Upper lobe of left lung (tissue), 4 donors: ENCODE results near the gene ZNF524.

ENCODE experiments used
- CTCF ChIP-seq, 6 experiments: fragments of 450-650 bp in 4 of 6; fragments of 200-600 bp in 2 of 6; sonication (generic) in 2 of 6; IDR thresholded peaks; one replicate each; pipeline ENCODE4 v1.5.1; 2016 to 2019; ENCODE audit warnings: antibody characterized with exemption in 6 of 6
- POLR2A ChIP-seq, 4 donors: fragments of 450-650 bp; IDR thresholded peaks; one replicate each; pipeline ENCODE4 v1.5.1; 2016 to 2017; ENCODE audit warnings: antibody characterized with exemption in 4 of 4, mild to moderate bottlenecking in 2 of 4
- POLR2AphosphoS5 ChIP-seq, 2 donors: sonication (generic); formaldehyde crosslinking; IDR thresholded peaks; one replicate each; pipeline ENCODE4 v1.5.1; 2017; ENCODE audit warnings: antibody characterized with exemption in 2 of 2

DNA sequence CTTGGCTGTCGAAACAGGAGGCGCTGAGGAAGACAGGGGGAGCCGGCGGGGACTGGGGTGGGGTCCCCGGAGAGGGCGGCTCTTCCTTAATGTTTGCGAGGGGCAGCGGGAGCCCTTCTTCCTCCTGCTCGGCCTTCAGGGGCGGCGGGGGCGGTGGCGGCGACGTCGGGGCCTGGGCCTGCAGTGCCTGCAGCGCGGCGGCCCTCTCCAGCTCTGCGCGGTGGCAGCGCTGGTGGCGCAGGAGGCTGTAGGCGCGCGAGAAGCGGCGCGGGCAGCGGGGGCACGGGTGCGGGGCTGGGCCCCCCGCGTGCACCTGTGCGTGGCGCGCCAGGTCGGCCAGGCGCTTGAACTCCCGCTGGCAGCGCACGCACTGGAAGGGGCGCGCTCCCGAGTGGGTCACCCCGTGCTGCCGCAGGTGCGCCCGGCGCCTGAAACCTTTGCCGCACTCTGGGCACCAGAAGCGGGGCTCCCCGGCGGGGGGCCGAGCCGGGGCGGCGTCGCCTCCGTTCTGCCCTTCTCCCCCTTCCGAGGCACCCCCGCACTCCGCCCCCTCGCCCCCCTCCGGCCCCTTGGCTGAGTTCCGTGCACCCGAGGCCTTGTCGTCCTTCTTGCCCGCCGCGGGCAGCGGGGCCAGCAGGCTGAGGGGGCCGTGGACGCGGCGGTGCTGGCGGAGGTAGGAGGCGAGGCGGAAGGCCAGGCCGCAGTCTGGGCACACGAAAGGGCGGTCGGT lies 21.9 kb upstream of the ZNF524 start:
- TF ChIP-seq CTCF (IDR thresholded peaks at IDR 0.05) (no peak), POLR2A (IDR thresholded peaks at IDR 0.05) (no peak), POLR2AphosphoS5 (IDR thresholded peaks at IDR 0.05) (no peak)
